ENCODE results near the gene POLE2. TPM values are rescaled to one million over a fixed set of nuclear protein-coding genes. Genes with fewer than 3 reads are reported as not detected.

The POLE2 gene
- total RNA-seq, 1 experiment from 2014 or later: 24.5 TPM

DNA sequence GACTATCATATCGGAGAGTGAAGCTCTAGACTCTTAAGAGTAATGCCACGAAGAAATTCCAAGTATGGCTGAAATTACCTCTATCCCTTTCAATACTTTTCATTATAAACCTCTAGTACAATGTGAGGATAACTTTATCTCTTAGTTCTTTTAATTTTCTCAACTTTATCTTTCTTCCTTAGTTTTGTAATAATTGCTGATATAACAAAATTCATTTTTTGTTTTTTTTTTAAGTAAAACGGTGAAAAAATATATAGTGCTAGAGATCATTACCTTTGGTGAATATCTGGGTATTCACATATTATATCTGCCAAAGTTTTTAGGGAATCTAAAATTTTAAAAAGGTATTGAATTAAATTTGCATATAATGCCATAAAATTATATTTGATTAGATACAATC lies 33.5 kb downstream of the POLE2 start:
- Histone ChIP-seq H3K9ac (ENCODE audit: low read length) (no peak overlapping the region), H3K27ac (ENCODE audit: low read depth, low read length) (no peak overlapping the region), H3K27me3 (ENCODE audit: insufficient read depth, low read length) (no peaks in the 10 kb centered on the region), H3K79me2 (ENCODE audit: insufficient read depth, low read length) (no peaks in the 10 kb centered on the region; the same call in 1 of the 2 replicates), H3K9me2 (ENCODE audit: insufficient read depth) (no peaks in the 10 kb centered on the region), H4K20me1 (ENCODE audit: insufficient read depth) (no peaks in the 10 kb centered on the region), H3K36me3 (ENCODE audit: control insufficient read depth in 1 of 2, insufficient read depth in 2 of 2, low read length in 2 of 2) (peaks cover 14 to 16% of the 10 kb centered on the region in 2 experiments; a peak in 3 of 4 replicates), H2AFZ (ENCODE audit: low read depth, low read length, poor library complexity, severe bottlenecking) (no peak overlapping the region), H3K4me3 (replicated peaks in 1 of 2; ENCODE audit: low read depth in 1 of 2, low read length in 2 of 2) (no peak overlapping the region), H3K4me1 (ENCODE audit: control insufficient read depth in 1 of 2, insufficient read depth in 2 of 2, low read length in 2 of 2) (peaks cover 5 to 20% of the 10 kb centered on the region in 2 experiments; a peak in 3 of 4 replicates), H3K9me3 (ENCODE audit: control insufficient read depth in 1 of 2, insufficient read depth in 1 of 2, low read depth in 1 of 2, low read length in 2 of 2) (no peaks in the 10 kb centered on the region), H3K4me2 (ENCODE audit: low read length) (no peak overlapping the region)
- BruUV-seq (replicated peaks): no TSS peak
- CTCF ChIA-PET: no interaction called here
- DNase-seq (ENCODE audit: low read depth, low spot score) (no peak), ATAC-seq (no peak)
- TF ChIP-seq POLR2A (IDR thresholded peaks at IDR 0.05; ENCODE audit: borderline replicate concordance, extremely low read depth, insufficient read depth, insufficient read length): no peak
- TF ChIP-seq RAD21 (IDR thresholded peaks at IDR 0.05; ENCODE audit: low read depth): no peak
- no peak for TF ChIP-seq SP1 (IDR thresholded peaks at IDR 0.05; ENCODE audit: low read depth)
- no peak for TF ChIP-seq EZH2phosphoT487 (IDR thresholded peaks at IDR 0.05; ENCODE audit: borderline replicate concordance)
- TF ChIP-seq SIN3A (IDR thresholded peaks at IDR 0.05; ENCODE audit: low read depth): no peak
- TF ChIP-seq CEBPB (IDR thresholded peaks at IDR 0.05; ENCODE audit: low read depth): no peak
- TF ChIP-seq CTCF (IDR thresholded peaks at IDR 0.05 in 2 of 3, conservative IDR thresholded peaks at IDR 0.05 in 1 of 3; ENCODE audit: borderline replicate concordance in 1 of 3, insufficient read depth in 1 of 3, low read depth in 2 of 3, low read length in 2 of 3): no peak
- TF ChIP-seq POLR2AphosphoS5 (IDR thresholded peaks at IDR 0.05; ENCODE audit: low read depth, low read length): no peak
- TF ChIP-seq, protein P1, sequence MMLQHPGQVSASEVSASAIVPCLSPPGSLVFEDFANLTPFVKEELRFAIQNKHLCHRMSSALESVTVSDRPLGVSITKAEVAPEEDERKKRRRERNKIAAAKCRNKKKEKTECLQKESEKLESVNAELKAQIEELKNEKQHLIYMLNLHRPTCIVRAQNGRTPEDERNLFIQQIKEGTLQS (IDR thresholded peaks at IDR 0.05): no peak
- RAD21 ChIA-PET (ENCODE audit: low non-redundant PET in 1 of 2, low total read pairs in 2 of 2, uncharacterized antibody in 2 of 2, unreplicated experiment in 2 of 2): no interaction called here
- POLR2A ChIA-PET: no interaction called here
- intact Hi-C loops (cut with micrococcal nuclease): no loop called here

- Histone ChIP-seq H3K9ac (ENCODE audit: low read length) (no peak overlapping the region), H3K4me3 (replicated peaks in 1 of 2; ENCODE audit: low read depth in 1 of 2, low read length in 2 of 2) (no peak overlapping the region), H2AFZ (ENCODE audit: low read depth, low read length, poor library complexity, severe bottlenecking) (no peak overlapping the region), H3K4me2 (ENCODE audit: low read length) (no peak overlapping the region), H3K36me3 (ENCODE audit: control insufficient read depth in 1 of 2, insufficient read depth in 2 of 2, low read length in 2 of 2) (peaks cover 14 to 16% of the 10 kb centered on the region in 2 experiments; a peak in 3 of 4 replicates), H3K27me3 (ENCODE audit: insufficient read depth, low read length) (no peaks in the 10 kb centered on the region), H3K9me2 (ENCODE audit: insufficient read depth) (no peaks in the 10 kb centered on the region), H3K4me1 (ENCODE audit: control insufficient read depth in 1 of 2, insufficient read depth in 2 of 2, low read length in 2 of 2) (peaks cover 5 to 16% of the 10 kb centered on the region in 2 experiments; a peak in 3 of 4 replicates), H4K20me1 (ENCODE audit: insufficient read depth) (no peaks in the 10 kb centered on the region), H3K79me2 (ENCODE audit: insufficient read depth, low read length) (peaks cover 2% of the 10 kb centered on the region; the same call in 1 of the 2 replicates), H3K27ac (ENCODE audit: low read depth, low read length) (no peak overlapping the region), H3K9me3 (ENCODE audit: control insufficient read depth in 1 of 2, insufficient read depth in 1 of 2, low read depth in 1 of 2, low read length in 2 of 2) (no peaks in the 10 kb centered on the region)
- BruUV-seq (replicated peaks): no TSS peak
- ATAC-seq (no peak), DNase-seq (ENCODE audit: low read depth, low spot score) (no peak)
- CTCF ChIA-PET: no interaction called here
- RAD21 ChIA-PET (ENCODE audit: low non-redundant PET in 1 of 2, low total read pairs in 2 of 2, uncharacterized antibody in 2 of 2, unreplicated experiment in 2 of 2): no interaction called here
- intact Hi-C loops (cut with micrococcal nuclease): no loop called here
- POLR2A ChIA-PET: no interaction called here
- no peak for TF ChIP-seq EGR1 (IDR thresholded peaks at IDR 0.05; ENCODE audit: low read depth)
- TF ChIP-seq FOSL1 (IDR thresholded peaks at IDR 0.05; ENCODE audit: low read depth): no peak
- no peak for TF ChIP-seq CTCF (IDR thresholded peaks at IDR 0.05 in 2 of 3, conservative IDR thresholded peaks at IDR 0.05 in 1 of 3; ENCODE audit: borderline replicate concordance in 1 of 3, insufficient read depth in 1 of 3, low read depth in 2 of 3, low read length in 2 of 3)
- no peak for TF ChIP-seq SIN3A (IDR thresholded peaks at IDR 0.05; ENCODE audit: low read depth)
- no peak for TF ChIP-seq ELF1 (IDR thresholded peaks at IDR 0.05; ENCODE audit: borderline replicate concordance, low read depth)
- TF ChIP-seq EZH2 (IDR thresholded peaks at IDR 0.05): no peak
- no peak for TF ChIP-seq ZNF274 (IDR thresholded peaks at IDR 0.05; ENCODE audit: low read depth, low read length)
- TF ChIP-seq YY1 (IDR thresholded peaks at IDR 0.05; ENCODE audit: extremely low read depth, insufficient replicate concordance, low read depth, low read length): no peak
- TF ChIP-seq TCF7L2 (IDR thresholded peaks at IDR 0.05; ENCODE audit: borderline replicate concordance, extremely low read depth, insufficient read depth, insufficient read length): no peak
- TF ChIP-seq CBX3 (IDR thresholded peaks at IDR 0.05; ENCODE audit: low read depth): no peak
Observed at GRCh38 chr14:49653508-49653907, 34.5 kb downstream of the POLE2 start.
